HCT116 (cell line): ENCODE measurements around the gene IGF2BP3.

Experiments
- CTCF ChIP-seq, 3 experiments: fragments of 200-600 bp in 1 of 3; sonication (generic) in 1 of 3; IDR thresholded peaks in 2 of 3; conservative IDR thresholded peaks in 1 of 3; 2 replicates each; pipeline ENCODE4 v1.5.1; 2012 to 2017; ENCODE audit warnings: low read depth in 2 of 3, low read length in 2 of 3, antibody characterized with exemption in 1 of 3, borderline replicate concordance in 1 of 3, control low read depth in 1 of 3, mild to moderate bottlenecking in 1 of 3, mixed read lengths in 1 of 3, mixed run types in 1 of 3, moderate library complexity in 1 of 3; ENCODE audit not compliant: insufficient read depth in 1 of 3
- POLR2A ChIP-seq: IDR thresholded peaks from 2 replicates; pipeline ENCODE4 v1.7.0; 2011; ENCODE audit warnings: borderline replicate concordance; ENCODE audit not compliant: insufficient read depth, insufficient read length; ENCODE audit errors: extremely low read depth
- SRF ChIP-seq: IDR thresholded peaks from 2 replicates; pipeline ENCODE4 v1.6.1; 2012; ENCODE audit warnings: low read depth

- TF ChIP-seq CTCF (IDR thresholded peaks at IDR 0.05 in 2 of 3, conservative IDR thresholded peaks at IDR 0.05 in 1 of 3; ENCODE audit: borderline replicate concordance in 1 of 3, insufficient read depth in 1 of 3, low read depth in 2 of 3, low read length in 2 of 3): no peak
- TF ChIP-seq SRF: no peak
- no peak for TF ChIP-seq POLR2A
Measured at GRCh38 chr7:23291957-23292560, 178.2 kb downstream of the IGF2BP3 start.
